ENCODE data around the gene CELA1.

The CELA1 gene

GRCh38 chr12:51333536-51333935 is 12.9 kb downstream of the CELA1 start:
- TF ChIP-seq REST (IDR thresholded peaks at IDR 0.05; ENCODE audit: insufficient read depth in 1 of 2, low read depth in 2 of 2, low read length in 2 of 2) (no peak), TAF1 (IDR thresholded peaks at IDR 0.05; ENCODE audit: borderline replicate concordance, insufficient read depth, low read length) (no peak), FOXP2 (optimal IDR thresholded peaks at IDR 0.05; ENCODE audit: borderline replicate concordance, extremely low read depth, extremely low read length, insufficient read depth) (no peak), SIN3A (IDR thresholded peaks at IDR 0.05; ENCODE audit: borderline replicate concordance, insufficient read depth, low read length) (no peak), POLR2AphosphoS5 (IDR thresholded peaks at IDR 0.05; ENCODE audit: low read depth, low read length) (no peak)

- TF ChIP-seq FOXP2 (optimal IDR thresholded peaks at IDR 0.05; ENCODE audit: borderline replicate concordance, extremely low read depth, extremely low read length, insufficient read depth) (no peak), POLR2AphosphoS5 (IDR thresholded peaks at IDR 0.05; ENCODE audit: low read depth, low read length) (no peak), TAF1 (IDR thresholded peaks at IDR 0.05; ENCODE audit: borderline replicate concordance, insufficient read depth, low read length) (no peak), SIN3A (IDR thresholded peaks at IDR 0.05; ENCODE audit: borderline replicate concordance, insufficient read depth, low read length) (no peak), REST (IDR thresholded peaks at IDR 0.05; ENCODE audit: insufficient read depth in 1 of 2, low read depth in 2 of 2, low read length in 2 of 2) (no peak)
Measured at GRCh38 chr12:51330186-51330585, 16.3 kb downstream of the CELA1 start.

- no peak for TF ChIP-seq REST (IDR thresholded peaks at IDR 0.05; ENCODE audit: insufficient read depth in 1 of 2, low read depth in 2 of 2, low read length in 2 of 2)
Measured at GRCh38 chr12:51329742-51330141, 16.7 kb downstream of the CELA1 start.

GRCh38 chr12:51328587-51328986 is 17.9 kb downstream of the CELA1 start:
- TF ChIP-seq FOXP2 (optimal IDR thresholded peaks at IDR 0.05; ENCODE audit: borderline replicate concordance, extremely low read depth, extremely low read length, insufficient read depth) (no peak), REST (IDR thresholded peaks at IDR 0.05; ENCODE audit: insufficient read depth in 1 of 2, low read depth in 2 of 2, low read length in 2 of 2) (no peak)

GRCh38 chr12:51326698-51327439 is 19.6 kb downstream of the CELA1 start:
- TF ChIP-seq TAF1 (IDR thresholded peaks at IDR 0.05; ENCODE audit: borderline replicate concordance, insufficient read depth, low read length) (no peak), REST (IDR thresholded peaks at IDR 0.05; ENCODE audit: insufficient read depth in 1 of 2, low read depth in 2 of 2, low read length in 2 of 2) (no peak), FOXP2 (optimal IDR thresholded peaks at IDR 0.05; ENCODE audit: borderline replicate concordance, extremely low read depth, extremely low read length, insufficient read depth) (no peak), POLR2AphosphoS5 (IDR thresholded peaks at IDR 0.05; ENCODE audit: low read depth, low read length) (no peak), SIN3A (IDR thresholded peaks at IDR 0.05; ENCODE audit: borderline replicate concordance, insufficient read depth, low read length) (no peak)
